PC-9 (cell line): ENCODE results near the gene ACACB. TPM values are rescaled to one million over a fixed set of nuclear protein-coding genes. Genes with fewer than 3 reads are reported as not detected.
"Not testable (repeated sequence)": the region's sequence is repeated elsewhere in the genome, so short reads cannot be mapped to it uniquely, and the experiment has no call there.

Experiments used
- BruUV-seq: library from RNA; stranded (reverse); fragments of 400-500 nt; replicated peaks from 2 replicates; lab custom pipeline; 2021; lab: Mats Ljungman, UMichigan
- CTCF ChIA-PET: fragments of 300-600 bp; sonication (Branson Sonifier 250); formaldehyde crosslinking; loops from one replicate; lab custom pipeline; 2022; ENCODE audit warnings: antibody characterized with exemption; lab: Charles Lee
- POLR2A ChIA-PET: fragments of 300-600 bp; sonication (Branson Sonifier 250); formaldehyde crosslinking; loops from one replicate; lab custom pipeline; 2022; ENCODE audit warnings: antibody characterized with exemption; ENCODE audit not compliant: unreplicated experiment; lab: Charles Lee
- DNase-seq, 2 experiments: peaks; one replicate each; pipeline versions ENCODE4 v3.0.0 to v3.0.0-alpha.2; 2015 to 2022; ENCODE audit warnings: mixed read lengths in 1 of 2
- H2AFZ ChIP-seq: fragments of 200-600 bp; sonication (generic); 2 replicates; pipeline ENCODE4 v1.8.1; 2017; ENCODE audit warnings: antibody characterized with exemption
- H3F3A ChIP-seq: fragments of 200-600 bp; sonication (generic); 2 replicates; pipeline ENCODE4 v1.8.1; 2017; ENCODE audit warnings: antibody characterized with exemption, mild to moderate bottlenecking, low read depth; ENCODE audit not compliant: insufficient read depth
- H3K27ac ChIP-seq: fragments of 200-600 bp; sonication (generic); 2 replicates; pipeline ENCODE4 v1.6.1; 2016; ENCODE audit warnings: mixed run types
- H3K27me3 ChIP-seq: fragments of 200-600 bp; sonication (generic); 2 replicates; pipeline ENCODE4 v1.6.1; 2016; ENCODE audit warnings: low read depth, mixed run types; ENCODE audit not compliant: insufficient read depth
- H3K36me3 ChIP-seq: fragments of 200-600 bp; sonication (generic); 2 replicates; pipeline ENCODE4 v1.6.1; 2016; ENCODE audit warnings: low read depth, mixed run types
- H3K4me1 ChIP-seq: fragments of 200-600 bp; sonication (generic); replicated peaks from 2 replicates; pipeline ENCODE4 v1.6.1; 2016; ENCODE audit warnings: mixed run types; ENCODE audit not compliant: insufficient read depth
- H3K4me2 ChIP-seq: fragments of 200-600 bp; sonication (generic); 2 replicates; pipeline ENCODE4 v1.6.1; 2017; ENCODE audit warnings: mixed run types
- H3K4me3 ChIP-seq: fragments of 200-600 bp; sonication (generic); 2 replicates; pipeline ENCODE4 v1.6.1; 2016; ENCODE audit warnings: mixed run types
- H3K79me2 ChIP-seq: fragments of 200-600 bp; sonication (generic); 2 replicates; pipeline ENCODE4 v1.6.1; 2017; ENCODE audit warnings: low read depth, mixed run types
- H3K9me2 ChIP-seq: fragments of 200-600 bp; sonication (generic); 2 replicates; pipeline ENCODE4 v1.8.1; 2017; ENCODE audit warnings: mild to moderate bottlenecking; ENCODE audit not compliant: insufficient read depth
- H3K9me3 ChIP-seq: fragments of 200-600 bp; sonication (generic); 2 replicates; pipeline ENCODE4 v1.8.1; 2016; ENCODE audit warnings: low read depth; ENCODE audit not compliant: insufficient read depth
- H4K20me1 ChIP-seq: fragments of 200-600 bp; sonication (generic); 2 replicates; pipeline ENCODE4 v1.8.1; 2017; ENCODE audit not compliant: insufficient read depth
- CTCF ChIP-seq: fragments of 200-600 bp; sonication (generic); conservative IDR thresholded peaks from 2 replicates; pipeline ENCODE4 v1.6.1; 2017; ENCODE audit warnings: mixed run types, antibody characterized with exemption, mild to moderate bottlenecking, moderate library complexity
- EZH2 ChIP-seq: fragments of 200-600 bp; sonication (generic); IDR thresholded peaks from 2 replicates; pipeline ENCODE4 v1.8.0; 2017; ENCODE audit warnings: antibody characterized with exemption, low read depth
- intact Hi-C: fragments of 100-400 bp; cut with micrococcal nuclease; formaldehyde crosslinking; loops from one replicate; pipeline ENCODE4 v1.10.0; 2022; ENCODE audit not compliant: unreplicated experiment
- total RNA-seq: library from RNA; stranded (reverse); gene quantifications from 2 replicates; pipeline ENCODE4 v1.2.3, GENCODE V29; 2021

The ACACB gene
- total RNA-seq, 1 experiment from 2014 or later: 13.8 TPM

GRCh38 chr12:109144224-109144623 lies 27.8 kb downstream of the ACACB start:
- intact Hi-C loops: no loop called here
- CTCF ChIA-PET: no interaction called here

GRCh38 chr12:109147126-109147525 lies 30.7 kb downstream of the ACACB start:
- H3K79me2 ChIP-seq, H3F3A ChIP-seq, H3K9me3 ChIP-seq, intact Hi-C loops, DNase-seq, H3K9me2 ChIP-seq, H3K4me3 ChIP-seq, CTCF ChIA-PET, H3K4me2 ChIP-seq, BruUV-seq, POLR2A ChIA-PET, H2AFZ ChIP-seq, H3K4me1 ChIP-seq, H4K20me1 ChIP-seq, H3K36me3 ChIP-seq, H3K27ac ChIP-seq: not testable (repeated sequence)
- H3K27me3 ChIP-seq: peaks cover 11% of the 10 kb centered on the region; the same call in 1 of the 2 replicates

More at GRCh38 chr12:109144224-109144623, 27.8 kb downstream of the ACACB start:
- H3K36me3 ChIP-seq: no peaks in the 10 kb centered on the region
- BruUV-seq: no TSS peak
- H3K9me2 ChIP-seq: no peaks in the 10 kb centered on the region
- H2AFZ ChIP-seq: no peak overlapping the region
- DNase-seq: no peak
- POLR2A ChIA-PET: no interaction called here
- no peaks in the 10 kb centered on the region for H4K20me1 ChIP-seq
- TF ChIP-seq EZH2: no peak
- TF ChIP-seq CTCF: no peak
- H3K9me3 ChIP-seq: no peaks in the 10 kb centered on the region
- no peak overlapping the region for H3K4me2 ChIP-seq
- H3K79me2 ChIP-seq: no peaks in the 10 kb centered on the region
- H3F3A ChIP-seq: no peaks in the 10 kb centered on the region
- no peak overlapping the region for H3K27ac ChIP-seq
- no peak overlapping the region for H3K4me3 ChIP-seq
- H3K4me1 ChIP-seq: no peaks in the 10 kb centered on the region
- H3K27me3 ChIP-seq: peaks cover 20% of the 10 kb centered on the region

- H3K36me3 ChIP-seq: no peaks in the 10 kb centered on the region
- no peak overlapping the region for H3K27ac ChIP-seq
- no peak overlapping the region for H3K4me3 ChIP-seq
- no peak overlapping the region for H2AFZ ChIP-seq
- no peak for TF ChIP-seq EZH2
- no peak for TF ChIP-seq CTCF
- no peaks in the 10 kb centered on the region for H3K4me1 ChIP-seq
- CTCF ChIA-PET: interaction anchor here (0.6 kb wide), 1 partner anchor 36 kb away, joined by 4 read pairs; no protein-coding TSS in a partner anchor
- DNase-seq: no peak
- H3K27me3 ChIP-seq: peaks cover 11% of the 10 kb centered on the region; the same call in 1 of the 2 replicates
- H3F3A ChIP-seq: no peaks in the 10 kb centered on the region
- intact Hi-C loops: no loop called here
- no peaks in the 10 kb centered on the region for H3K79me2 ChIP-seq
- no peaks in the 10 kb centered on the region for H4K20me1 ChIP-seq
- H3K9me2 ChIP-seq: no peaks in the 10 kb centered on the region
- H3K9me3 ChIP-seq: no peaks in the 10 kb centered on the region
- no peak overlapping the region for H3K4me2 ChIP-seq
- no TSS peak for BruUV-seq
- POLR2A ChIA-PET: no interaction called here
Observed at GRCh38 chr12:109147954-109148353, 31.6 kb downstream of the ACACB start.

- intact Hi-C loops: no loop called here
- TF ChIP-seq CTCF: no peak
- no peak for TF ChIP-seq EZH2
- no peaks in the 10 kb centered on the region for H3K9me2 ChIP-seq
Observed at GRCh38 chr12:109150124-109150640, 33.8 kb downstream of the ACACB start.

More at GRCh38 chr12:109150124-109150640, 33.8 kb downstream of the ACACB start:
- no TSS peak for BruUV-seq
- Histone ChIP-seq H2AFZ (no peak overlapping the region), H3K4me2 (no peak overlapping the region), H3K79me2 (no peaks in the 10 kb centered on the region), H3K27me3 (peaks cover 11% of the 10 kb centered on the region; the same call in 1 of the 2 replicates), H3K4me1 (no peaks in the 10 kb centered on the region), H3F3A (no peaks in the 10 kb centered on the region), H3K4me3 (no peak overlapping the region), H3K9me3 (no peaks in the 10 kb centered on the region), H3K27ac (no peak overlapping the region), H4K20me1 (no peaks in the 10 kb centered on the region), H3K36me3 (no peaks in the 10 kb centered on the region)
- ChIA-PET POLR2A (no interaction called here), CTCF (no interaction called here)
- no peak for DNase-seq
